Mesendoderm (in vitro differentiated cells): ENCODE measurements around the gene SNX24.

Experiments used
- DNase-seq: peaks from one replicate; pipeline ENCODE4 v3.0.0; 2013
- H2AK5ac ChIP-seq: 2 replicates; pipeline ENCODE4 v1.6.1; 2013; ENCODE audit warnings: low read length, inconsistent platforms
- H2BK120ac ChIP-seq: 2 replicates; pipeline ENCODE4 v1.6.1; 2013; ENCODE audit warnings: low read depth, mild to moderate bottlenecking, low read length, moderate library complexity, mixed read lengths
- H2BK15ac ChIP-seq: replicated peaks from 2 replicates; pipeline ENCODE4 v1.6.1; 2013; ENCODE audit warnings: low read depth, mild to moderate bottlenecking, moderate library complexity
- H2BK5ac ChIP-seq: 2 replicates; pipeline ENCODE4 v1.6.1; 2013; ENCODE audit warnings: low read length, inconsistent platforms
- H3K18ac ChIP-seq: 2 replicates; pipeline ENCODE4 v1.6.1; 2013; ENCODE audit warnings: mild to moderate bottlenecking, low read length, mixed read lengths
- H3K23ac ChIP-seq: one replicate; pipeline ENCODE4 v1.6.1; 2013; ENCODE audit warnings: low read length
- H3K27ac ChIP-seq: 2 replicates; pipeline ENCODE4 v1.5.1; 2013; ENCODE audit warnings: low read depth, mild to moderate bottlenecking, inconsistent platforms, low read length, moderate library complexity
- H3K27me3 ChIP-seq: 2 replicates; pipeline ENCODE4 v1.6.1; 2013; ENCODE audit warnings: low read length, control low read depth, mild to moderate bottlenecking, inconsistent platforms; ENCODE audit not compliant: insufficient read depth, poor library complexity
- H3K36me3 ChIP-seq: 2 replicates; pipeline ENCODE4 v1.6.1; 2013; ENCODE audit warnings: low read length, inconsistent platforms; ENCODE audit not compliant: control insufficient read depth, insufficient read depth
- H3K4ac ChIP-seq: one replicate; pipeline ENCODE4 v1.6.1; 2013; ENCODE audit warnings: low read depth, mild to moderate bottlenecking, low read length, moderate library complexity
- H3K4me1 ChIP-seq: 2 replicates; pipeline ENCODE4 v1.6.1; 2013; ENCODE audit warnings: low read depth, low read length, inconsistent platforms; ENCODE audit not compliant: control insufficient read depth
- H3K4me2 ChIP-seq: 2 replicates; pipeline ENCODE4 v1.6.1; 2013; ENCODE audit warnings: low read length
- H3K4me3 ChIP-seq: 2 replicates; pipeline ENCODE4 v1.5.1; 2013; ENCODE audit warnings: mild to moderate bottlenecking, low read length
- H3K56ac ChIP-seq: one replicate; pipeline ENCODE4 v1.6.1; 2013; ENCODE audit warnings: low read length
- H3K79me1 ChIP-seq: 2 replicates; pipeline ENCODE4 v1.6.1; 2013; ENCODE audit warnings: low read length, inconsistent platforms
- H3K79me2 ChIP-seq: 2 replicates; pipeline ENCODE4 v1.6.1; 2013; ENCODE audit warnings: mild to moderate bottlenecking, low read length; ENCODE audit not compliant: control insufficient read depth, insufficient read depth
- H3K9ac ChIP-seq: 2 replicates; pipeline ENCODE4 v1.6.1; 2013; ENCODE audit warnings: low read length, inconsistent platforms
- H4K5ac ChIP-seq: one replicate; pipeline ENCODE4 v1.6.1; 2013; ENCODE audit warnings: low read length
- H4K8ac ChIP-seq: one replicate; pipeline ENCODE4 v1.6.1; 2013; ENCODE audit warnings: low read depth, mild to moderate bottlenecking, control low read depth, low read length, moderate library complexity
- WGBS: extraction: QIAGEN DNeasy Blood & Tissue Kit; methylation state at CpG from one replicate; pipeline ENCODE4 v1.1.7; 2013; ENCODE audit warnings: low lambda C conversion rate, missing lambda C conversion rate; ENCODE audit not compliant: insufficient coverage; ENCODE audit errors: extremely low coverage; 5-methylcytosine and 5-hydroxymethylcytosine counted together

Gene SNX24

DNA sequence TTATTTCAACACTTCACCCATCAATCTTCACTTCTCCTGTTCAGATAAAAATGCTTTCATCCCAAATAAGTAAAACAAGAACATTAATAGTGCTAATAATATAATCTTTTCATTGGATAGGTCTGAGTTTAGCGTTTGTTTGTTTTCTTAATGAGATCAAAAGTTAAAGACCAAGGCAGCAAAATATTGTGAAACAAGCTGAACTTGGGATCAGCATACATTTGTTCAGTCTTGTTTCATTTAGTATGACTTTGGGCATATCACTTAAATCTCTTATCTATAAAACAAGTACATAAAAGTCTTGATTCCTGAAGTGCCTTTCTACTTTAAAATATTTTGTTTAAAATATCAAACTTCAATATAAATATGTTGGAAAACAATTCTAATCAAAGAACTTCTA lies 13.4 kb upstream of the SNX24 start:
- no peak overlapping the region for H3K4ac ChIP-seq
- H2BK15ac ChIP-seq: no peak overlapping the region
- H3K27ac ChIP-seq: no peak overlapping the region
- no peak overlapping the region for H3K56ac ChIP-seq
- no peak overlapping the region for H3K23ac ChIP-seq
- no CpG with 5 or more reads among the region's 1 CpG for WGBS
- H2BK120ac ChIP-seq: no peak overlapping the region
- no peak overlapping the region for H2BK5ac ChIP-seq
- no peak overlapping the region for H4K8ac ChIP-seq
- no peak overlapping the region for H3K18ac ChIP-seq
- H2AK5ac ChIP-seq: no peak overlapping the region
- no peaks in the 10 kb centered on the region for H3K27me3 ChIP-seq
- H3K4me3 ChIP-seq: no peak overlapping the region
- no peaks in the 10 kb centered on the region for H3K79me2 ChIP-seq
- no peak overlapping the region for H3K9ac ChIP-seq
- no peak for DNase-seq
- no peaks in the 10 kb centered on the region for H3K36me3 ChIP-seq
- H3K79me1 ChIP-seq: no peaks in the 10 kb centered on the region
- H4K5ac ChIP-seq: no peak overlapping the region
- no peaks in the 10 kb centered on the region for H3K4me1 ChIP-seq
- no peak overlapping the region for H3K4me2 ChIP-seq

DNA sequence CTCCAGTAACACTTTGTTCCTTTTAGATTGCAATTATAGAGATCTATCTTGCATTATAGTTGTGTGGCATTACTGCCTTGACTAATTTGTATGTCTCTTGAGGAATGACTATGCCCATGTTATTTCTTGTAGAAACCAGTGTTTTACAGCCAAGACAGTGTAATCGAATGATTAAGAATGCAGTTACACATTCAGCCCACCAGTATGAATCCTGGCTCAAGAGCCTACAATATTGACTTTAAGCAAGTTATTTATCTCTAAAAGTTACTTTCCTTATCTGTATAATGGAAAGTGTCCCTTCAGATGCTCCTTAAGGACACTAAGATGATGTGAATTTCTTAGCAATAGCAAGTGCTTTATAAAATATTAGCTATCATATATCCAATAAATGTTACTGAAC lies 9.7 kb upstream of the SNX24 start:
- H3K56ac ChIP-seq: no peak overlapping the region
- no peak overlapping the region for H3K4me2 ChIP-seq
- H3K27ac ChIP-seq: no peak overlapping the region
- H3K27me3 ChIP-seq: no peaks in the 10 kb centered on the region
- no peak overlapping the region for H3K18ac ChIP-seq
- no peak overlapping the region for H3K4ac ChIP-seq
- no peaks in the 10 kb centered on the region for H3K4me1 ChIP-seq
- no peaks in the 10 kb centered on the region for H3K36me3 ChIP-seq
- no peak overlapping the region for H4K5ac ChIP-seq
- no peak overlapping the region for H2BK5ac ChIP-seq
- H2BK120ac ChIP-seq: no peak overlapping the region
- no peak overlapping the region for H2BK15ac ChIP-seq
- H3K4me3 ChIP-seq: no peak overlapping the region
- H4K8ac ChIP-seq: no peak overlapping the region
- no peak overlapping the region for H2AK5ac ChIP-seq
- no peak for DNase-seq
- no CpG with 5 or more reads among the region's 1 CpG for WGBS
- H3K9ac ChIP-seq: no peak overlapping the region
- H3K79me1 ChIP-seq: no peaks in the 10 kb centered on the region
- H3K79me2 ChIP-seq: no peaks in the 10 kb centered on the region
- no peak overlapping the region for H3K23ac ChIP-seq

DNA sequence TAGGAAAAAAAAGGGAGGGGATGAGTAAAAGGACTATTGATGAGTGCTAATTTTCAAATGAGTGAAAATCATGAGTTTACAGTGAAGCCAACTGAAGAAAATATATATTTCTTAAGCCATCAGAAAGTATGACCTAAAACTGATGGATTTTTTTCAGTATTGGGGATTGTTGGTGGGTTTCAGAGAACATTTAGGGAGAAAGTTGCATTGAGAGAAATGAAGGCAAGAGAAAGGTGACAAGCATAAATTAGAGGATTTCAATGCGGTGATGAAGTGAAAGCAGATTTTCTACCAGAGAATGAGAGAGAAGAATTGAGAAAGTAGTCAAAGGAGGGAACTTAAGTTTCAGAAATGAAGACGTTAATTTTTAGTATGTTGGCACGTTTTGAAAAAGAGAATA lies 8.5 kb upstream of the SNX24 start:
- Histone ChIP-seq H3K79me1 (no peaks in the 10 kb centered on the region), H3K27me3 (no peaks in the 10 kb centered on the region), H4K8ac (no peak overlapping the region), H3K36me3 (no peaks in the 10 kb centered on the region), H2BK120ac (no peak overlapping the region), H3K4me1 (no peaks in the 10 kb centered on the region), H2BK5ac (no peak overlapping the region), H2BK15ac (no peak overlapping the region), H3K4ac (no peak overlapping the region), H3K18ac (no peak overlapping the region), H3K4me3 (no peak overlapping the region), H3K27ac (no peak overlapping the region), H2AK5ac (no peak overlapping the region), H3K4me2 (no peak overlapping the region), H3K56ac (no peak overlapping the region), H4K5ac (no peak overlapping the region), H3K23ac (no peak overlapping the region), H3K9ac (no peak overlapping the region), H3K79me2 (no peaks in the 10 kb centered on the region)
- WGBS: no CpG with 5 or more reads among the region's 3 CpGs
- DNase-seq: no peak

DNA sequence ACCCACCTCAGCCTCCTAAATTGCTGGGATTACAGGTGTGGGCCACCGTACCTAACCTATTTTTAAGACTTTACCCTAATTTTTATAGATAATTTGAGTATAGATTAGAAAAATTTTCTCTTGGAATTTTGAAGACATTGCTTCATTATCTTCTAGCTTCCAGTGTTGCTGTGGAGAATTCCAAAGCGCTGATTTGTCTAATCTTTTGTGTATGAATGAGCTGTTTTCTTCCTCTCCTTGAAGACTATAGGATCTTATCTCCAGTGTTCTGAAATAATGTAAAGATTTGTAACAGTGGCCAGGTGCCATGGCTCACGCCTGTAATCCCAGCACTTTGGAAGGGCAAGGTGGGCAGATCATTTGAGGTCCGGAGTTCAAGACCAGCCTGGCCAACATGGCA lies 5.7 kb upstream of the SNX24 start:
- H4K5ac ChIP-seq: no peak overlapping the region

DNA sequence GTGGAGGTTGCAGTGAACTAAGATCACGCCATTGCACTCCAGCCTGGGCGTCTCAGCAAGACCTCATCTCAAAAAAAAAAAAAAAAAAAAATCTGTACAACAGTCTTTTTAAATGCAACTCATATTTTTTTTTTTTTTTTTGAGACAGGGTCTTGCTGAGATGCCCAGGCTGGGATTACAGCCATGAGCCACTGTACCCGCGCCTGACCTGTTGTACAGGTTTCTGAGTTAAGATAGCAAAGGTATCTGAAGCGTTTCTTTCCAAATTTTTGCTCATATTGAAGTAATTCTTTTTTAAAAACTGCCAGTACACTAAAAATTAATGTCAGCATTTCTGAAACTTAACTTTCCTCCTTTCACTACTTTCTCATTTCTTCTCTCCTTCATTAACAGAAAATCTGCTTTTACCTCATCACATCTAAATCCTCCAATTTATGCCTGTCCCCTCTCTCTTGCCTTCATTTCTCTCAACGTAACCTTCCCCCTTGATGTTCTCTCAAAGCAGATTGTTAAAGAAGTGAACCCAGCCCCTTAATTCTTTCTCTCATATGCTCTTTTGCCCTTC lies 3.3 kb upstream of the SNX24 start:
- DNase-seq: no peak
- H3K23ac ChIP-seq: no peak overlapping the region

More for the DNA sequence above, 5.7 kb upstream of the SNX24 start:
- no peak overlapping the region for H2BK120ac ChIP-seq
- WGBS: no CpG with 5 or more reads among the region's 4 CpGs
- no peak for DNase-seq
- H3K27me3 ChIP-seq: no peaks in the 10 kb centered on the region
- no peak overlapping the region for H4K8ac ChIP-seq
- no peak overlapping the region for H3K27ac ChIP-seq
- no peak overlapping the region for H3K56ac ChIP-seq
- H2AK5ac ChIP-seq: no peak overlapping the region
- no peak overlapping the region for H3K4ac ChIP-seq
- no peak overlapping the region for H3K9ac ChIP-seq
- H3K4me3 ChIP-seq: no peak overlapping the region
- no peak overlapping the region for H2BK15ac ChIP-seq
- no peak overlapping the region for H3K4me2 ChIP-seq
- no peak overlapping the region for H3K18ac ChIP-seq
- H3K4me1 ChIP-seq: peaks cover 4% of the 10 kb centered on the region
- no peak overlapping the region for H2BK5ac ChIP-seq
- no peaks in the 10 kb centered on the region for H3K36me3 ChIP-seq
- H3K79me2 ChIP-seq: no peaks in the 10 kb centered on the region
- H3K23ac ChIP-seq: no peak overlapping the region
- no peaks in the 10 kb centered on the region for H3K79me1 ChIP-seq

More for the DNA sequence above, 3.3 kb upstream of the SNX24 start:
- Histone ChIP-seq H3K4ac (no peak overlapping the region), H3K4me1 (peaks cover 4% of the 10 kb centered on the region), H3K56ac (no peak overlapping the region), H3K27ac (no peak overlapping the region), H3K27me3 (no peaks in the 10 kb centered on the region), H3K4me2 (no peak overlapping the region), H4K5ac (no peak overlapping the region), H2BK120ac (no peak overlapping the region), H2AK5ac (no peak overlapping the region), H3K9ac (no peak overlapping the region), H3K36me3 (no peaks in the 10 kb centered on the region), H3K79me2 (no peaks in the 10 kb centered on the region), H2BK15ac (no peak overlapping the region), H2BK5ac (no peak overlapping the region), H3K4me3 (no peak overlapping the region), H4K8ac (no peak overlapping the region), H3K79me1 (no peaks in the 10 kb centered on the region), H3K18ac (no peak overlapping the region)
- 100% methylated on average over 1 of the region's 6 CpGs for WGBS
